Thoracic aorta (tissue), 2 donors: Measurements from ENCODE around the gene DCTN4. TPM values are rescaled to one million over a fixed set of nuclear protein-coding genes. Genes with fewer than 3 reads are reported as not detected.
A peak's percentile ranks its signal among the peaks of the same experiment; 100 is the strongest.
"Not testable (repeated sequence)": the region's sequence is repeated elsewhere in the genome, so short reads cannot be mapped to it uniquely, and the experiment has no call there.

ENCODE experiments used
- ATAC-seq: fragments of 150-250 bp; one replicate; pipeline ENCODE4 v1.8.0; 2017; ENCODE audit warnings: low read depth; ENCODE audit not compliant: insufficient number of reproducible peaks, low FRiP score
- DNase-seq: peaks from one replicate; pipeline ENCODE4 v3.0.0-alpha.2; 2020; ENCODE audit warnings: low spot score
- H3K27ac ChIP-seq, 2 donors: fragments of 200-600 bp; sonication (generic); 1 replicate in 1 of 2; 2 replicates in 1 of 2; pipeline ENCODE4 v1.5.1; 2016; ENCODE audit warnings: mild to moderate bottlenecking in 2 of 2, moderate library complexity in 2 of 2
- H3K27me3 ChIP-seq: fragments of 200-600 bp; sonication (generic); replicated peaks from 2 replicates; pipeline ENCODE4 v1.6.0; 2016; ENCODE audit warnings: mild to moderate bottlenecking; ENCODE audit not compliant: insufficient read depth
- H3K36me3 ChIP-seq: fragments of 200-600 bp; sonication (generic); one replicate; pipeline ENCODE4 v1.5.1; 2016
- H3K4me1 ChIP-seq, 2 donors: fragments of 200-600 bp; sonication (generic); 1 replicate in 1 of 2; 2 replicates in 1 of 2; pipeline versions ENCODE4 v1.5.1 to v1.6.0; 2016; ENCODE audit warnings: low read depth in 2 of 2, mild to moderate bottlenecking in 1 of 2; ENCODE audit not compliant: control insufficient read depth in 1 of 2
- H3K4me3 ChIP-seq: fragments of 200-600 bp; sonication (generic); 2 replicates; pipeline ENCODE4 v1.5.1; 2016; ENCODE audit warnings: mild to moderate bottlenecking
- H3K9me3 ChIP-seq: fragments of 200-600 bp; sonication (generic); 2 replicates; pipeline ENCODE4 v1.5.1; 2016
- CTCF ChIP-seq: fragments of 200-600 bp; sonication (generic); IDR thresholded peaks from one replicate; pipeline ENCODE4 v1.5.1; 2019; ENCODE audit warnings: antibody characterized with exemption
- total RNA-seq, 2 donors: library from RNA; depleted of rRNA; stranded (reverse); fragments of >200 nt; gene quantifications; one replicate each; pipeline versions ENCODE4 v1.1.0 to v1.2.3, GENCODE V29; 2016

Gene DCTN4
- total RNA-seq, 2 donors from 2014 or later, result 37.9 to 49.0 TPM

DNA sequence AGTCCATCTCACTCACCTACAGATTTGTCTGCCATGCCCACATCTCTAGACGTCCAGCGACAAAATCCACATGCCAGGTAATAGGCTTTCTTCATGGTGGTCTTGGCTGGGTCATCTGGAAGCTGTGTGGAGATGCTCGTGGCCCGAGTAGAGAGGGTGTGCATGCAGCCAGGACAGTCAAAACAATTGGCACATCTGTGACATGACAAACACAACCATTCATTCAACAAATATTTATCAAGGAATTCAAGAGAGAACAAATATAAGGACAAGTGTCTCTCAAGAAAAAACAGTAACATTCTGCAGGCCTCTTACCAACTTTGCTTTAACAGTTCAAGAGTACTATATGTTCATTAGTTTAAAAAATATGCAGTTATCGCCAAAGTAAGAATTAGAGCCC, 5.4 kb downstream of the DCTN4 start:
- H3K9me3 ChIP-seq, result no peaks in the 10 kb centered on the region
- ATAC-seq, result no peak
- H3K27me3 ChIP-seq, result no peaks in the 10 kb centered on the region
- DNase-seq, result no peak
- H3K27ac ChIP-seq, result no peak overlapping the region
- peaks cover 18 to 23% of the 10 kb centered on the region in 2 donors for H3K4me1 ChIP-seq
- H3K4me3 ChIP-seq, result no peak overlapping the region
- TF ChIP-seq CTCF, result no peak
- peaks cover 28% of the 10 kb centered on the region for H3K36me3 ChIP-seq

DNA sequence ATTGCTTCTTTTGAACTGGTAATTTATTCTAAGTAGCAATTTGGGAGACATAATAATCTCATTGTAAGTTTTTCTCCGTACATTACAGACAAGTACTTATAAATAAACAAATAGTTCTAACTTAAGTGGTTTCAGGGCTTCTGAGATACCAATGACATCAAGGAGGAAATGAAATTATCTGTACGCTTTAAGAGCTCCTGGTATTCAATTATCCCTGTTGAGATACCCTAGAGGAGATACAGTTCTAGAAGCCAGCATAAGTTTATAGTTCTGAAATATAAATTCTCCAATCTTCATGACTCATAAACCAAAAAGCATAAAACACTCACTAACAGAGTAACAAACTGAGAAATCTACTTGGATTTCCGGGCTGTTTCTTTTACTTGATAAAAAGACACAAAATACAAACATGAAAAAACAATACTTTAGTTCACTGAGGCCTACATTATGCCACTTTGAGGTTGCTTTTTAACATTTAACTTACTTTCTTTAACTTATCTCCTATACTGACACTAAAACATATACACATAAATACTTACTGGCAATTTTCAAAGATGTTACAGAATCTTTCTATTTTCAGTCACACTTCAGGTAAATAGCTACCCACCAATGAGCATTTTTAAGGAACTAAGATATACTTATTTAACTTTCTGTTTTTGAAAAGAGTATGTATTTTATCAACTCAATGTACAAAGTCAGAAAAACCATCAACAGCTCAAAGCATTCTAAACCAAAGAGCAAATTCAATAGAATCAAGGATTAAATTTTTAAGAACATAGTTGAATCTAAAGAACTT, 7.5 kb downstream of the DCTN4 start:
- TF ChIP-seq CTCF, result no peak
- peaks cover 6 to 14% of the 10 kb centered on the region in 2 donors for H3K4me1 ChIP-seq
- no peaks in the 10 kb centered on the region for H3K27me3 ChIP-seq
- H3K4me3 ChIP-seq, result no peak overlapping the region
- peaks cover 28% of the 10 kb centered on the region for H3K36me3 ChIP-seq
- H3K27ac ChIP-seq, result no peak overlapping the region
- ATAC-seq, result no peak
- no peak for DNase-seq
- no peaks in the 10 kb centered on the region for H3K9me3 ChIP-seq

DNA sequence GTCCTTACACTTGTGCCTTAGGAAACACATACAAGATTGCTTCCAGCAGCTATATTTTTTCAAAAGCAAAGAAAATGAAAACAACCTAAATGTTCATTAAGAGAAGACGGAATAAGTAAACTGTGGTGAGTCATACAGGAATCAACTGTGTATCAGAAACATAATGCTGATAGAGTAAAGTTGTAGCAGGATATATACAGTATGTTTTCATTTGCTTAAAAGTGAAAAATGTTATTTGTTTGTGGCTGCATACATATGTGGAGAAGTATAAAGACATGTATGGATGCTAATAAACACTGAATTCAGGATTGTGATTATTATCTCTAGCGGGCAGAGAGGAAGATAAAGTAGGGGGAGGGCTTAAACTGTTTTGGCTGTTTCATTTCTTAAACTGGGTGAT, 8.3 kb downstream of the DCTN4 start:
- H3K4me3 ChIP-seq, result no peak overlapping the region
- DNase-seq, result no peak
- no peak for ATAC-seq
- H3K27ac ChIP-seq, result peak overlapping the region in 1 of 2 donors; percentile 12
- no peak for TF ChIP-seq CTCF
- H3K36me3 ChIP-seq, result peaks cover 28% of the 10 kb centered on the region
- peaks cover 6 to 14% of the 10 kb centered on the region in 2 donors for H3K4me1 ChIP-seq
- no peaks in the 10 kb centered on the region for H3K9me3 ChIP-seq
- no peaks in the 10 kb centered on the region for H3K27me3 ChIP-seq

DNA sequence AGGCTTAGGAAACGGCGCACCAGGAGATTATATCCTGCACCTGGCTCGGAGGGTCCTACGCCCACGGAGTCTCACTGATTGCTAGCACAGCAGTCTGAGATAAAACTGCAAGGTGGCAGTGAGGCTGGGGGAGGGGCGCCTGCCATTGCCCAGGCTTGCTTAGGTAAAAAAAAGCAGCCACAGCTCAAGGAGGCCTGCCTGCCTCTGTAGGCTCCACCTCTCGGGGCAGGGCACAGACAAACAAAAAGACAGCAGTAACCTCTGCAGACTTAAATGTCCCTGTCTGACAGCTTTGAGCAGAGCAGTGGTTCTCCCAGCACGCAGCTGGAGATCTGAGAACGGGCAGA, 15.7 kb downstream of the DCTN4 start:
- H3K36me3 ChIP-seq, H3K27ac ChIP-seq, H3K9me3 ChIP-seq, DNase-seq, H3K4me1 ChIP-seq, H3K27me3 ChIP-seq, ATAC-seq, H3K4me3 ChIP-seq: not testable (repeated sequence)

DNA sequence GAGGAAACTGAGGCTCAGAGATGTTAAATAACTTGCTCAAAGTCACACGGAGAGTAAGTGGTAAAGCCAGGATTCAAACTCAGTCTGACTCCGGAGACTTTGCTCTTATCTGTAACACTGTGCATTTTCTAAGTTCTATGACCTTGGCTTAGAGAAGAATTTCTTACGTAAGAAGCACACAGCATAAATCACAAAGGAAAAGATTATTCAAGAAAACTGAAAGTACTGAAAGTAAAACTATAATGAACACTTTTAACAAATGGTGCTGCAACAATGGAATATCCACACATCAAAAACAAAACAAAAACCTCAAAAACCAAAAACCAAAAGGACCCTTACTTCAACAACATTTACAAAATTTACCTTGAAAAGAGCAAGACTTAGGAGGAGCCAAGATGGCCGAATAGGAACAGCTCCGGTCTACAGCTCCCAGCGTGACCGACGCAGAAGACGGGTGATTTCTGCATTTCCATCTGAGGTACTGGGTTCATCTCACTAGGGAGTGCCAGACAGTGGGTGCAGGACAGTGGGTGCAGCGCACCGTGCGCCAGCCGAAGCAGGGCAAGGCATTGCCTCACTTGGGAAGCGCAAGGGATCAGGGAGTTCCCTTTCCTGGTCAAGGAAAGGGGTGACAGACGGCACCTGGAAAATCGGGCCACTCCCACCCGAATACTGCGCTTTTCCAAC, 16.2 kb downstream of the DCTN4 start:
- H3K27me3 ChIP-seq, DNase-seq, H3K4me1 ChIP-seq, H3K27ac ChIP-seq, H3K4me3 ChIP-seq, ATAC-seq, H3K9me3 ChIP-seq, H3K36me3 ChIP-seq: not testable (repeated sequence)

GRCh38 chr5:150740992-150741391, 17.8 kb downstream of the DCTN4 start:
- Histone ChIP-seq H3K9me3 (no peaks in the 10 kb centered on the region), H3K36me3 (no peaks in the 10 kb centered on the region), H3K27ac (no peak overlapping the region), H3K4me3 (no peak overlapping the region), H3K4me1 (no peaks in the 10 kb centered on the region), H3K27me3 (no peaks in the 10 kb centered on the region)
- DNase-seq (no peak), ATAC-seq (no peak)
- no peak for TF ChIP-seq CTCF
